AG04449 (cell line): Measurements from ENCODE around the gene OPN3.

Experiments used
- CTCF ChIA-PET: fragments of 350-600 bp; formaldehyde crosslinking; extraction: SDS; loops from one replicate; lab custom pipeline; 2021; ENCODE audit warnings: antibody characterized with exemption; lab: Yijun Ruan, JAX
- POLR2A ChIA-PET: fragments of 400-600, 350-600 bp; formaldehyde crosslinking; extraction: SDS; loops from one replicate; lab custom pipeline; 2020; ENCODE audit warnings: antibody characterized with exemption, inconsistent platforms; lab: Yijun Ruan, JAX
- DNase-seq: peaks from one replicate; pipeline ENCODE4 v3.0.0-alpha.2; 2010; ENCODE audit warnings: low read depth, low spot score
- H3K4me3 ChIP-seq: 2 replicates; pipeline ENCODE4 v1.5.1; 2011; ENCODE audit warnings: low read depth, mild to moderate bottlenecking, control low read depth, low read length
- TF ChIP-seq, protein P1 (sequence below): IDR thresholded peaks from one replicate; pipeline ENCODE4 v1.5.1; 2011; ENCODE audit warnings: mild to moderate bottlenecking, moderate library complexity, low read length, control low read depth, inconsistent platforms; ENCODE audit not compliant: insufficient read depth; ENCODE audit errors: missing control alignments

The OPN3 gene

DNA sequence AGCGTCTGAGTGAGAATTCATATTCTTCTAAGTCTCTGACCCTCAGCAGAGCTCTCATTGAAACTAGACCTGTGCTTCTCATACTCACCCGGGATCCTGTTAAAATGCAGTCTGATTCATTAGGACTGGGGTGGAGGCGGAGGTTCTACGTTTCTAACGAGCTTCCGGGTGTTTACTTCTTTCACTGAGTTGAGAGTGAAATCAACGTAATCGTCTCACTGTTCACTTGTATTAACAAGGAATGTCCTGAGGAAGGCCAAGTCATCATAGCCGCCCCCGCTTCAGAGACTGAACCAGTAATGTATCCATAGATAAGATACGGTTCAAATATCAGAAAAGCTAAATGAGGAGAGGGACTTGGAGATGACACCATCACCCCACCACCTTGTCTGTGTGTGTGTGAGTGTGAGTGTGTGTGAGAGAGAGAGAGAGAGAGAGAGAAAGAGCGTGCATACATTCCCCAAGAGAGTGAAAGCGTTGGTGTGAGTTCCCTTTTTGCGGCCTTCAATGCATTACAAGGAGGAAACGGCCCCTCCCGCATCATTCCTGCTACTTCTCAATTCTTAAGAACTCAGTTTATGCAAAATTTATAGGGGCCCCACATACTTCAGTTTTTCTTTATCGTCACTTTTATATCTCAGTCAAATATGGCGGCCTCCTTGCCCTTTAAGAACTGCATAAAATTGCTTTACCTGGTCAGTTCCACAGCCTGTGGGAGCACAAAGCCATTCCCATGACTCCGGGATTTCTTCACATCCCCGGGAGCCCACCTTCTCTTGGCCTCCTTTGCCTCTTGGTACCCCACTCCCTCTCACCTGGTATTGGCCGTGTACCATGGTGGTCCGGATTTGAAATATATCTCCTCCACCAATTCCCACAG, 88.2 kb downstream of the OPN3 start:
- no peak overlapping the region for H3K4me3 ChIP-seq
- DNase-seq, result no peak
- CTCF ChIA-PET, result no interaction called here
- TF ChIP-seq, protein P1, sequence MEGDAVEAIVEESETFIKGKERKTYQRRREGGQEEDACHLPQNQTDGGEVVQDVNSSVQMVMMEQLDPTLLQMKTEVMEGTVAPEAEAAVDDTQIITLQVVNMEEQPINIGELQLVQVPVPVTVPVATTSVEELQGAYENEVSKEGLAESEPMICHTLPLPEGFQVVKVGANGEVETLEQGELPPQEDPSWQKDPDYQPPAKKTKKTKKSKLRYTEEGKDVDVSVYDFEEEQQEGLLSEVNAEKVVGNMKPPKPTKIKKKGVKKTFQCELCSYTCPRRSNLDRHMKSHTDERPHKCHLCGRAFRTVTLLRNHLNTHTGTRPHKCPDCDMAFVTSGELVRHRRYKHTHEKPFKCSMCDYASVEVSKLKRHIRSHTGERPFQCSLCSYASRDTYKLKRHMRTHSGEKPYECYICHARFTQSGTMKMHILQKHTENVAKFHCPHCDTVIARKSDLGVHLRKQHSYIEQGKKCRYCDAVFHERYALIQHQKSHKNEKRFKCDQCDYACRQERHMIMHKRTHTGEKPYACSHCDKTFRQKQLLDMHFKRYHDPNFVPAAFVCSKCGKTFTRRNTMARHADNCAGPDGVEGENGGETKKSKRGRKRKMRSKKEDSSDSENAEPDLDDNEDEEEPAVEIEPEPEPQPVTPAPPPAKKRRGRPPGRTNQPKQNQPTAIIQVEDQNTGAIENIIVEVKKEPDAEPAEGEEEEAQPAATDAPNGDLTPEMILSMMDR, result no peak
- POLR2A ChIA-PET, result no interaction called here

DNA sequence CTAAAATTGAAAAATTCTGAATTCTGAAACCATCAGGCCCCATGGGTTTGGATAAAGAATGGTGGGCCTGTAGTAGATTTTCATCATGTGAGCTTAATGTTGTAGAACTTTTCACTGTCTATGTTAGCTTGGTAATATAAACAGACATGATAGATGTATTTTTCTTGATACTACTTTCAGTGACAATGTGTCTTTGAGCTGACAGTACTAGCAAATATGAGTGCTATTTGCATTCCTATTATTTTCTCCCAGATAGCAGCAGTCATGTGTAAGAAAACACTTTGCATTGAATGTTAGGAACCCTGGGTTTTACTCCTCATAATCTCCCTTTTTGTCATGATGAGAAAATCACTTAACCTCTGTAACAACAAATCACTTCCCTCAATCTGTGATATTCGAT, 89.9 kb downstream of the OPN3 start:
- ChIA-PET POLR2A (no interaction called here), CTCF (no interaction called here)
- no peak overlapping the region for H3K4me3 ChIP-seq
- TF ChIP-seq, protein P1, result no peak
- no peak for DNase-seq

DNA sequence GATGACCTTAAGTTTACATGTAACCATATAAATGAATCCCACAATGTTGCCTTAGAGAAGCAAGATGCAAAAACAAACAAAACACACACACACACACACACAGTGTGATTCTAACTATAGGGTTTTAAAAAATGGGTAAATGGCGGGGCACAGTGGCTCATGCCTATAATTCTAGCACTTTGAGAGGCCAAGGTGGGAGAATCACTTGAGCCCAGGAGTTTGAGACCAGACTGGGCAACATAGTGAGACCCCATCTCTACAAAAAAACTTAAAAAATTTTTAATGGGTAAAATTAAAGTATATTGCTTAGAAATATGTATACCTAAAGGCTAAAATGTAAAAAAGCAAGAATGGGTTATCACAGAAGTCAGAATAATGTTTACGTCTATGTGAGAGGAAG, 92.2 kb downstream of the OPN3 start:
- CTCF ChIA-PET, result no interaction called here
- POLR2A ChIA-PET, result no interaction called here
- no peak for DNase-seq
- TF ChIP-seq, protein P1, result no peak
- no peak overlapping the region for H3K4me3 ChIP-seq
